KMS-11 (cell line): Measurements from ENCODE around the gene AGMAT.

ENCODE experiments used
- H2AFZ ChIP-seq: fragments of 200-600 bp; sonication (generic); 2 replicates; pipeline ENCODE4 v1.6.1; 2016; ENCODE audit warnings: antibody characterized with exemption, mixed run types, low read depth
- H3K27ac ChIP-seq: fragments of 200-600 bp; sonication (generic); 2 replicates; pipeline ENCODE4 v1.6.1; 2016; ENCODE audit warnings: mild to moderate bottlenecking, mixed run types
- H3K27me3 ChIP-seq: fragments of 200-600 bp; sonication (generic); 2 replicates; pipeline ENCODE4 v1.6.1; 2017; ENCODE audit warnings: mild to moderate bottlenecking, low read depth, mixed run types, moderate library complexity; ENCODE audit not compliant: insufficient read depth
- H3K36me3 ChIP-seq: fragments of 200-600 bp; sonication (generic); 2 replicates; pipeline ENCODE4 v1.6.1; 2017; ENCODE audit warnings: mild to moderate bottlenecking, mixed run types; ENCODE audit not compliant: insufficient read depth
- H3K4me1 ChIP-seq: fragments of 200-600 bp; sonication (generic); 2 replicates; pipeline ENCODE4 v1.6.1; 2016; ENCODE audit warnings: mild to moderate bottlenecking, low read depth, mixed run types; ENCODE audit not compliant: poor library complexity, severe bottlenecking
- H3K4me2 ChIP-seq: fragments of 200-600 bp; sonication (generic); 2 replicates; pipeline ENCODE4 v1.7.0; 2016; ENCODE audit warnings: mild to moderate bottlenecking, mixed run types
- H3K4me3 ChIP-seq: fragments of 200-600 bp; sonication (generic); IDR thresholded peaks from 2 replicates; pipeline ENCODE4 v1.6.1; 2017; ENCODE audit warnings: low read depth, low read length, mixed read lengths; ENCODE audit not compliant: insufficient read depth
- H3K79me2 ChIP-seq: fragments of 200-600 bp; sonication (generic); 2 replicates; pipeline ENCODE4 v1.6.1; 2016; ENCODE audit warnings: low read depth, mixed run types; ENCODE audit not compliant: insufficient read depth
- H3K9ac ChIP-seq: fragments of 200-600 bp; sonication (generic); 2 replicates; pipeline ENCODE4 v1.6.1; 2016; ENCODE audit warnings: mild to moderate bottlenecking, mixed run types
- H4K20me1 ChIP-seq: fragments of 200-600 bp; sonication (generic); 2 replicates; pipeline ENCODE4 v1.6.1; 2016; ENCODE audit warnings: mild to moderate bottlenecking, mixed run types; ENCODE audit not compliant: insufficient read depth
- CTCF ChIP-seq: fragments of 200-600 bp; sonication (generic); conservative IDR thresholded peaks from 2 replicates; pipeline ENCODE4 v1.6.1; 2017; ENCODE audit warnings: low read depth, mild to moderate bottlenecking, antibody characterized with exemption, low read length, moderate library complexity, mixed read lengths

The AGMAT gene

GRCh38 chr1:15618655-15619525 lies 34.0 kb upstream of the AGMAT start:
- peaks cover 63% of the 10 kb centered on the region for H3K79me2 ChIP-seq
- TF ChIP-seq CTCF: no peak
- H3K4me1 ChIP-seq: peaks cover 52% of the 10 kb centered on the region
- no peak overlapping the region for H3K4me3 ChIP-seq
- H3K36me3 ChIP-seq: no peaks in the 10 kb centered on the region
- H3K27me3 ChIP-seq: no peaks in the 10 kb centered on the region
- H3K27ac ChIP-seq: peak overlapping the region; percentile 45
- H4K20me1 ChIP-seq: peaks cover 8% of the 10 kb centered on the region; the same call in 1 of the 2 replicates
- peak overlapping the region; percentile 98 for H3K4me2 ChIP-seq
- no peak overlapping the region for H2AFZ ChIP-seq
- peak overlapping the region; percentile 81 for H3K9ac ChIP-seq

GRCh38 chr1:15618077-15618654 lies 33.3 kb upstream of the AGMAT start:
- H2AFZ ChIP-seq: peak overlapping the region; percentile 57; the same call in 1 of the 2 replicates
- H3K79me2 ChIP-seq: peaks cover 57% of the 10 kb centered on the region
- H3K27ac ChIP-seq: peak overlapping the region; percentile 45
- H4K20me1 ChIP-seq: peaks cover 8% of the 10 kb centered on the region; the same call in 1 of the 2 replicates
- H3K27me3 ChIP-seq: no peaks in the 10 kb centered on the region
- H3K4me2 ChIP-seq: peak overlapping the region; percentile 98
- no peaks in the 10 kb centered on the region for H3K36me3 ChIP-seq
- H3K4me1 ChIP-seq: peaks cover 52% of the 10 kb centered on the region
- H3K9ac ChIP-seq: peak overlapping the region; percentile 81
- peak overlapping the region; percentile 88 for H3K4me3 ChIP-seq
- TF ChIP-seq CTCF: no peak

- Histone ChIP-seq H3K79me2 (peaks cover 49% of the 10 kb centered on the region), H2AFZ (peak within 1 kb of the TSS; percentile 57), H3K36me3 (no peaks in the 10 kb centered on the region)
Measured at GRCh38 chr1:15617173-15618076, 32.6 kb upstream of the AGMAT start, which contains the start of gene DDI2. DDI2 (plus strand) TSS chr1:15617458; CDS start chr1:15617671, 213 bp downstream.

More at GRCh38 chr1:15617173-15618076, 32.6 kb upstream of the AGMAT start, which contains the start of gene DDI2:
- Histone ChIP-seq H3K4me2 (peak within 1 kb of the TSS; percentile 98), H3K27ac (peak within 1 kb of the TSS; percentile 45), H3K4me3 (peak within 1 kb of the TSS; percentile 88), H4K20me1 (peaks cover 8% of the 10 kb centered on the region; the same call in 1 of the 2 replicates), H3K9ac (peak within 1 kb of the TSS; percentile 81), H3K27me3 (no peaks in the 10 kb centered on the region), H3K4me1 (peaks cover 47% of the 10 kb centered on the region)
- no peak for TF ChIP-seq CTCF
